ENCODE results near the gene DNM3.

DNM3 gene

GRCh38 chr1:172083191-172083590 is 241.9 kb downstream of the DNM3 start:
- no peak for TF ChIP-seq CTCF (IDR thresholded peaks at IDR 0.05; ENCODE audit: low read length)
- no peak for TF ChIP-seq EZH2phosphoT487 (IDR thresholded peaks at IDR 0.05; ENCODE audit: low read length)
- TF ChIP-seq EZH2 (optimal IDR thresholded peaks at IDR 0.05; ENCODE audit: low read depth, low read length), result no peak
- no peak overlapping the region for H2AFZ ChIP-seq (ENCODE audit: low read length)

GRCh38 chr1:172084876-172085275 is 243.6 kb downstream of the DNM3 start:
- Histone ChIP-seq H3K79me2 (ENCODE audit: low read length) (no peaks in the 10 kb centered on the region), H3K27me3 (replicated peaks; ENCODE audit: insufficient read depth, low read length) (no peaks in the 10 kb centered on the region), H3K27ac (ENCODE audit: low read length) (no peak overlapping the region), H2AFZ (ENCODE audit: low read length) (no peak overlapping the region), H3K4me1 (ENCODE audit: low read length) (no peaks in the 10 kb centered on the region), H3K9me3 (replicated peaks; ENCODE audit: insufficient read depth, low read length) (no peaks in the 10 kb centered on the region), H3K4me2 (ENCODE audit: low read depth, low read length) (no peak overlapping the region), H4K20me1 (ENCODE audit: insufficient read depth, low read length) (no peaks in the 10 kb centered on the region), H3K9ac (ENCODE audit: low read length) (no peak overlapping the region), H3K9me2 (replicated peaks; ENCODE audit: insufficient read depth, low read length) (no peaks in the 10 kb centered on the region), H3K36me3 (replicated peaks; ENCODE audit: insufficient read depth, low read length) (no peaks in the 10 kb centered on the region), H3K4me3 (ENCODE audit: low read length) (no peak overlapping the region), H3F3A (ENCODE audit: insufficient read depth, low read length) (no peaks in the 10 kb centered on the region)
- TF ChIP-seq CTCF (IDR thresholded peaks at IDR 0.05; ENCODE audit: low read length), result no peak
- DNase-seq, result no peak

More at GRCh38 chr1:172083191-172083590, 241.9 kb downstream of the DNM3 start:
- no peak overlapping the region for H3K27ac ChIP-seq (ENCODE audit: low read length)
- H3F3A ChIP-seq (ENCODE audit: insufficient read depth, low read length), result no peaks in the 10 kb centered on the region
- no peak overlapping the region for H3K4me2 ChIP-seq (ENCODE audit: low read depth, low read length)
- no peaks in the 10 kb centered on the region for H3K4me1 ChIP-seq (ENCODE audit: low read length)
- no peaks in the 10 kb centered on the region for H3K27me3 ChIP-seq (replicated peaks; ENCODE audit: insufficient read depth, low read length)
- H3K9ac ChIP-seq (ENCODE audit: low read length), result no peak overlapping the region
- H3K36me3 ChIP-seq (replicated peaks; ENCODE audit: insufficient read depth, low read length), result no peaks in the 10 kb centered on the region
- H3K79me2 ChIP-seq (ENCODE audit: low read length), result no peaks in the 10 kb centered on the region
- H3K4me3 ChIP-seq (ENCODE audit: low read length), result no peak overlapping the region
- H4K20me1 ChIP-seq (ENCODE audit: insufficient read depth, low read length), result no peaks in the 10 kb centered on the region
- no peaks in the 10 kb centered on the region for H3K9me3 ChIP-seq (replicated peaks; ENCODE audit: insufficient read depth, low read length)
- no peaks in the 10 kb centered on the region for H3K9me2 ChIP-seq (replicated peaks; ENCODE audit: insufficient read depth, low read length)
- DNase-seq, result no peak

- TF ChIP-seq EZH2 (optimal IDR thresholded peaks at IDR 0.05; ENCODE audit: low read depth, low read length), result no peak
- no peak for TF ChIP-seq CTCF (IDR thresholded peaks at IDR 0.05; ENCODE audit: low read length)
- TF ChIP-seq EZH2phosphoT487 (IDR thresholded peaks at IDR 0.05; ENCODE audit: low read length), result no peak
- Histone ChIP-seq H3K9me2 (replicated peaks; ENCODE audit: insufficient read depth, low read length) (no peaks in the 10 kb centered on the region), H3K4me3 (ENCODE audit: low read length) (no peak overlapping the region), H3K27ac (ENCODE audit: low read length) (no peak overlapping the region), H3K9me3 (replicated peaks; ENCODE audit: insufficient read depth, low read length) (no peaks in the 10 kb centered on the region), H2AFZ (ENCODE audit: low read length) (no peak overlapping the region), H3F3A (ENCODE audit: insufficient read depth, low read length) (no peaks in the 10 kb centered on the region), H3K4me2 (ENCODE audit: low read depth, low read length) (no peak overlapping the region), H3K4me1 (ENCODE audit: low read length) (no peaks in the 10 kb centered on the region), H3K36me3 (replicated peaks; ENCODE audit: insufficient read depth, low read length) (no peaks in the 10 kb centered on the region), H3K9ac (ENCODE audit: low read length) (no peak overlapping the region), H3K79me2 (ENCODE audit: low read length) (no peaks in the 10 kb centered on the region), H4K20me1 (ENCODE audit: insufficient read depth, low read length) (no peaks in the 10 kb centered on the region), H3K27me3 (replicated peaks; ENCODE audit: insufficient read depth, low read length) (no peaks in the 10 kb centered on the region)
- no peak for DNase-seq
Observed at GRCh38 chr1:172085317-172085716, 244.0 kb downstream of the DNM3 start.
